Fibroblast of lung (primary cell): ENCODE data around the gene SCAF4. TPM values are rescaled to one million over a fixed set of nuclear protein-coding genes. Genes with fewer than 3 reads are reported as not detected.
A peak's percentile ranks its signal among the peaks of the same experiment; 100 is the strongest.

ENCODE experiments used
- DNase-seq, 2 donors: peaks; one replicate each; pipeline versions ENCODE4 v3.0.0 to v3.0.0-alpha.2; 2010; ENCODE audit warnings: low read depth in 2 of 2
- H2AFZ ChIP-seq: 2 replicates; pipeline ENCODE4 v1.5.1; 2012; ENCODE audit warnings: low read length, control low read depth, inconsistent platforms
- H3K27ac ChIP-seq: 2 replicates; pipeline ENCODE4 v1.5.1; 2011; ENCODE audit warnings: low read length, control low read depth; ENCODE audit not compliant: insufficient read depth
- H3K27me3 ChIP-seq: 2 replicates; pipeline ENCODE4 v1.5.1; 2011; ENCODE audit warnings: mild to moderate bottlenecking, low read length; ENCODE audit not compliant: control insufficient read depth, insufficient read depth
- H3K36me3 ChIP-seq: 2 replicates; pipeline ENCODE4 v1.5.1; 2011; ENCODE audit warnings: low read length; ENCODE audit not compliant: control insufficient read depth, insufficient read depth
- H3K4me1 ChIP-seq: 2 replicates; pipeline ENCODE4 v1.5.1; 2011; ENCODE audit warnings: low read length; ENCODE audit not compliant: control insufficient read depth, insufficient read depth; ENCODE audit errors: extremely low read depth
- H3K4me2 ChIP-seq: 2 replicates; pipeline ENCODE4 v1.5.1; 2011; ENCODE audit warnings: low read length, control low read depth; ENCODE audit not compliant: insufficient read depth; ENCODE audit errors: extremely low read depth
- H3K4me3 ChIP-seq, 4 experiments: fragments of 200-600 bp in 1 of 4; sonication (generic) in 1 of 4; replicated peaks in 1 of 4; 2 replicates each; pipeline ENCODE4 v1.5.1; 2011 to 2016; ENCODE audit warnings: low read length in 4 of 4, low read depth in 3 of 4, mild to moderate bottlenecking in 3 of 4, control low read depth in 2 of 4, inconsistent platforms in 1 of 4, mixed read lengths in 1 of 4; ENCODE audit not compliant: insufficient read depth in 1 of 4; ENCODE audit errors: control extremely low read depth in 1 of 4
- H3K79me2 ChIP-seq: 2 replicates; pipeline ENCODE4 v1.5.1; 2012; ENCODE audit warnings: mild to moderate bottlenecking, low read length, inconsistent platforms; ENCODE audit not compliant: control insufficient read depth, insufficient read depth
- H3K9ac ChIP-seq: 2 replicates; pipeline ENCODE4 v1.5.1; 2011; ENCODE audit warnings: mild to moderate bottlenecking, low read length, control low read depth; ENCODE audit not compliant: insufficient read depth
- H3K9me3 ChIP-seq: 2 replicates; pipeline ENCODE4 v1.5.1; 2012; ENCODE audit warnings: low read depth, low read length; ENCODE audit not compliant: control insufficient read depth, insufficient read depth
- H4K20me1 ChIP-seq: 2 replicates; pipeline ENCODE4 v1.5.1; 2011; ENCODE audit warnings: low read length; ENCODE audit not compliant: control insufficient read depth, insufficient read depth; ENCODE audit errors: extremely low read depth
- CTCF ChIP-seq, 2 donors: IDR thresholded peaks in 1 of 2; conservative IDR thresholded peaks in 1 of 2; 1 replicate in 1 of 2; 2 replicates in 1 of 2; pipeline ENCODE4 v1.5.1; 2011 to 2012; ENCODE audit warnings: low read length in 2 of 2, control low read depth in 1 of 2, inconsistent platforms in 1 of 2, low read depth in 1 of 2, mild to moderate bottlenecking in 1 of 2
- EZH2 ChIP-seq: IDR thresholded peaks from 2 replicates; pipeline ENCODE4 v1.5.1; 2012; ENCODE audit warnings: low read length, control low read depth, mild to moderate bottlenecking; ENCODE audit errors: missing control alignments
- polyA plus RNA-seq, 2 donors: library from polyadenylated mRNA; depleted of rRNA in 1 of 2; stranded (reverse) in 1 of 2; unstranded in 1 of 2; fragments of >200 nt; gene quantifications; 2 replicates each; pipeline ENCODE4 v1.2.1, GENCODE V29; 2011 to 2012; ENCODE audit warnings: missing spikeins in 1 of 2
- total RNA-seq: library from RNA; depleted of rRNA; stranded (reverse); fragments of >200 nt; gene quantifications from 2 replicates; pipeline ENCODE4 v1.2.1, GENCODE V29; 2014

SCAF4 gene
- total and polyA plus RNA-seq, 2 donors (not counting 1 experiment from before 2014, with no cell fraction given): 5.6 to 7.5 TPM

GRCh38 chr21:31660259-31660565 lies 71.7 kb downstream of the SCAF4 start:
- peaks cover 43% of the 10 kb centered on the region for H3K79me2 ChIP-seq
- peak overlapping the region; percentile 78 for H3K9ac ChIP-seq
- H3K4me2 ChIP-seq: peak overlapping the region; percentile 5
- H3K27ac ChIP-seq: peak overlapping the region; percentile 91
- H2AFZ ChIP-seq: no peak overlapping the region
- H3K27me3 ChIP-seq: no peaks in the 10 kb centered on the region
- H3K4me3 ChIP-seq: peak overlapping the region; percentile 75 to 89 (median 84)
- TF ChIP-seq CTCF (conservative IDR thresholded peaks at IDR 0.05 in 1 of 2, IDR thresholded peaks at IDR 0.05 in 1 of 2; ENCODE audit: low read depth in 1 of 2, low read length in 2 of 2): no peak
- TF ChIP-seq EZH2: no peak
- H3K9me3 ChIP-seq: no peaks in the 10 kb centered on the region
- no peaks in the 10 kb centered on the region for H4K20me1 ChIP-seq
- H3K36me3 ChIP-seq: peaks cover 2% of the 10 kb centered on the region
- H3K4me1 ChIP-seq: no peaks in the 10 kb centered on the region
- DNase-seq: peak in 1 of 2 donors; percentile 30

GRCh38 chr21:31659536-31660258 lies 72.2 kb downstream of the SCAF4 start, which contains the start of gene SOD1:
Gene SOD1, plus strand, starts transcription at chr21:31659693. Its CDS starts 77 bp downstream, at chr21:31659770.
- peak; percentile 88 to 92 for DNase-seq
- TF ChIP-seq EZH2: no peak
- TF ChIP-seq CTCF (conservative IDR thresholded peaks at IDR 0.05 in 1 of 2, IDR thresholded peaks at IDR 0.05 in 1 of 2; ENCODE audit: low read depth in 1 of 2, low read length in 2 of 2): no peak
- Histone ChIP-seq H3K36me3 (peaks cover 2% of the 10 kb centered on the region), H3K79me2 (peaks cover 42% of the 10 kb centered on the region), H3K4me2 (peak within 1 kb of the TSS; percentile 89), H2AFZ (peak within 1 kb of the TSS; percentile 82), H3K4me1 (no peaks in the 10 kb centered on the region), H3K9me3 (no peaks in the 10 kb centered on the region), H3K27me3 (no peaks in the 10 kb centered on the region), H3K4me3 (peak within 1 kb of the TSS; percentile 75 to 89 (median 84)), H4K20me1 (no peaks in the 10 kb centered on the region), H3K27ac (peak within 1 kb of the TSS; percentile 91), H3K9ac (peak within 1 kb of the TSS; percentile 78)

GRCh38 chr21:31659286-31659535 lies 72.7 kb downstream of the SCAF4 start:
- no peaks in the 10 kb centered on the region for H4K20me1 ChIP-seq
- TF ChIP-seq EZH2 (no peak), CTCF (conservative IDR thresholded peaks at IDR 0.05 in 1 of 2, IDR thresholded peaks at IDR 0.05 in 1 of 2; ENCODE audit: low read depth in 1 of 2, low read length in 2 of 2) (no peak)
- peaks cover under 1% of the 10 kb centered on the region for H3K36me3 ChIP-seq
- H3K9ac ChIP-seq: peak overlapping the region; percentile 78
- DNase-seq: no peak
- peaks cover 40% of the 10 kb centered on the region for H3K79me2 ChIP-seq
- H2AFZ ChIP-seq: peak overlapping the region; percentile 82
- peak overlapping the region; percentile 89 for H3K4me2 ChIP-seq
- no peaks in the 10 kb centered on the region for H3K27me3 ChIP-seq
- H3K27ac ChIP-seq: peak overlapping the region; percentile 60
- no peaks in the 10 kb centered on the region for H3K9me3 ChIP-seq
- no peaks in the 10 kb centered on the region for H3K4me1 ChIP-seq
- peak overlapping the region; percentile 38 to 84 (median 80) for H3K4me3 ChIP-seq
